Retinal pigment epithelial cell (primary cell): Measurements from ENCODE around the gene TPCN2.

ENCODE experiments used
- DNase-seq: peaks from one replicate; pipeline ENCODE4 v3.0.0-alpha.2; 2010; ENCODE audit warnings: low read depth
- H3K4me3 ChIP-seq: 2 replicates; pipeline ENCODE4 v1.5.1; 2011; ENCODE audit warnings: mild to moderate bottlenecking, low read length, control low read depth, moderate library complexity
- TF ChIP-seq, protein P1 (sequence below): conservative IDR thresholded peaks from 2 replicates; pipeline ENCODE4 v1.5.1; 2011; ENCODE audit warnings: low read depth, low read length, control low read depth, inconsistent platforms

The TPCN2 gene

GRCh38 chr11:69040581-69041260 lies 8.0 kb upstream of the TPCN2 start:
- TF ChIP-seq, protein P1, sequence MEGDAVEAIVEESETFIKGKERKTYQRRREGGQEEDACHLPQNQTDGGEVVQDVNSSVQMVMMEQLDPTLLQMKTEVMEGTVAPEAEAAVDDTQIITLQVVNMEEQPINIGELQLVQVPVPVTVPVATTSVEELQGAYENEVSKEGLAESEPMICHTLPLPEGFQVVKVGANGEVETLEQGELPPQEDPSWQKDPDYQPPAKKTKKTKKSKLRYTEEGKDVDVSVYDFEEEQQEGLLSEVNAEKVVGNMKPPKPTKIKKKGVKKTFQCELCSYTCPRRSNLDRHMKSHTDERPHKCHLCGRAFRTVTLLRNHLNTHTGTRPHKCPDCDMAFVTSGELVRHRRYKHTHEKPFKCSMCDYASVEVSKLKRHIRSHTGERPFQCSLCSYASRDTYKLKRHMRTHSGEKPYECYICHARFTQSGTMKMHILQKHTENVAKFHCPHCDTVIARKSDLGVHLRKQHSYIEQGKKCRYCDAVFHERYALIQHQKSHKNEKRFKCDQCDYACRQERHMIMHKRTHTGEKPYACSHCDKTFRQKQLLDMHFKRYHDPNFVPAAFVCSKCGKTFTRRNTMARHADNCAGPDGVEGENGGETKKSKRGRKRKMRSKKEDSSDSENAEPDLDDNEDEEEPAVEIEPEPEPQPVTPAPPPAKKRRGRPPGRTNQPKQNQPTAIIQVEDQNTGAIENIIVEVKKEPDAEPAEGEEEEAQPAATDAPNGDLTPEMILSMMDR: no peak
- DNase-seq: peak; percentile 60
- no peak overlapping the region for H3K4me3 ChIP-seq

GRCh38 chr11:69041516-69041915 lies 7.2 kb upstream of the TPCN2 start:
- TF ChIP-seq, protein P1: no peak
- no peak overlapping the region for H3K4me3 ChIP-seq
- no peak for DNase-seq

DNA sequence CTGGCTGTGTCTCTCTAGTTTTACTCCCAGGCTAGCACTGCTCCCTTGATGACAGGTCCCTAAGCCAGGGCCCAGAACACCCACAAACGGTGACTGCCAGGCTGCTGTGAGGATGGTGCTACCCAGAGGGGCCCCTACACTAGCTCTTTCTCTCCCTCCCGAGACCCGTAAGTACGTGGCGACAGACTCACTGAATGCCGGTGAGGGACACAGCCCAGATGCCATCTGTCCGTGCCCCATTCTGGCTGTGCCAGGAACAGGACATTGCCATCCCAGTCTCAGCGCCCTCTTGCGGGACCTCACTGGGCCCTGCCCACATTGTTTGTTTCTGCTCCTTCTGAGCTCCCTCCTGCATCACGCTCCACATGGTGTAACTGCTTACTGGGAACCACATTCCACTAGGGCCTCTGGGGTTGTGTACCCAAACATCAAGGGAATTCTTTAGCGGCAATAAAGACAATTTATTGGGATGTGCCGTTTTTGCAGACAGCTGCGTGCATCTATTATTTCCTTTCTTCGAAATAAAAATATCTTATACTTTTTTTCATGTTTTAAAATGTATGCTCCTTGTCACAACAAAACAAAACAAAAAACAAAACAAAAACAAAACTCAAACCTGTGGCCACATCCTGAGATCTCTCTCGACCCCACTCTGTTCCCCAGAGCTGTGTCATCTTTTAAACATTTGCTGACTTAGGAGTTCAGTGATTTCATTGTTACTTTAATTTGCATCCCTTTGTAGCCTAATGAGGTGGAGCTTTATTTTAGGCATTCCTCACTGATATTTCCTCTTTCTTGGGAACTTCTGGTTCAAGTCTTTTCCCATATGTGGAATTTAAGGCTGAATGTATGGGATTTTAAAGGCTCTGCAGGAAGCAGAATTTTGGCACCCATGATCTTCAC lies 4.4 kb upstream of the TPCN2 start:
- DNase-seq: peak; percentile 60
- TF ChIP-seq, protein P1: peak; percentile 86
- H3K4me3 ChIP-seq: no peak overlapping the region

- no peak for DNase-seq
- TF ChIP-seq, protein P1: no peak
- peak overlapping the region; percentile 73 for H3K4me3 ChIP-seq
Observed at GRCh38 chr11:69048031-69048693, 570 bp upstream of the TPCN2 start.

DNA sequence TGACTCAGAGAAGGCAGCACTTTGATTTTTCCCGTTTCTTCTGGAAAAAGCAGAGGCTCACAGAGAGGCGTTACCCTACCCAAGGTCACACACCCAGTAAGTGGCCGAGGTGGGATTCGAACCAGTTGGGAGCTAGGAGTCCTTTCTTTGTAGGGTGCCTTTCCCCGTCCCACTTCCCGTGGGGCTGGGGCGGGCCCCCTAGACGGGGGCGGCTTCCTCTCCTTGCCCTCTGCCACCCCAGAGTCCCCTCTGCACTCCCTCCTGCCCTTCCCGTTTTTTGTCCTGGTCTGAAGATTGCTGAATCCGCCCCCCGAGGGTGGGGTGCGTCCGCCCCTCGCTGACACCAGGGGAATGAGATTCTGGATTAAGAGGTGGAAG lies 747 bp downstream of the TPCN2 start:
- no peak for DNase-seq
- TF ChIP-seq, protein P1: no peak

GRCh38 chr11:69050592-69051380 lies 2.1 kb downstream of the TPCN2 start:
- no peak for DNase-seq
- no peak overlapping the region for H3K4me3 ChIP-seq
- TF ChIP-seq, protein P1: no peak

More for the DNA sequence above, 747 bp downstream of the TPCN2 start:
- H3K4me3 ChIP-seq: peak overlapping the region; percentile 73
